Measurements from ENCODE around the gene H1-8.
"Not testable (repeated sequence)": the region's sequence is repeated elsewhere in the genome, so short reads cannot be mapped to it uniquely, and the experiment has no call there.

DNA sequence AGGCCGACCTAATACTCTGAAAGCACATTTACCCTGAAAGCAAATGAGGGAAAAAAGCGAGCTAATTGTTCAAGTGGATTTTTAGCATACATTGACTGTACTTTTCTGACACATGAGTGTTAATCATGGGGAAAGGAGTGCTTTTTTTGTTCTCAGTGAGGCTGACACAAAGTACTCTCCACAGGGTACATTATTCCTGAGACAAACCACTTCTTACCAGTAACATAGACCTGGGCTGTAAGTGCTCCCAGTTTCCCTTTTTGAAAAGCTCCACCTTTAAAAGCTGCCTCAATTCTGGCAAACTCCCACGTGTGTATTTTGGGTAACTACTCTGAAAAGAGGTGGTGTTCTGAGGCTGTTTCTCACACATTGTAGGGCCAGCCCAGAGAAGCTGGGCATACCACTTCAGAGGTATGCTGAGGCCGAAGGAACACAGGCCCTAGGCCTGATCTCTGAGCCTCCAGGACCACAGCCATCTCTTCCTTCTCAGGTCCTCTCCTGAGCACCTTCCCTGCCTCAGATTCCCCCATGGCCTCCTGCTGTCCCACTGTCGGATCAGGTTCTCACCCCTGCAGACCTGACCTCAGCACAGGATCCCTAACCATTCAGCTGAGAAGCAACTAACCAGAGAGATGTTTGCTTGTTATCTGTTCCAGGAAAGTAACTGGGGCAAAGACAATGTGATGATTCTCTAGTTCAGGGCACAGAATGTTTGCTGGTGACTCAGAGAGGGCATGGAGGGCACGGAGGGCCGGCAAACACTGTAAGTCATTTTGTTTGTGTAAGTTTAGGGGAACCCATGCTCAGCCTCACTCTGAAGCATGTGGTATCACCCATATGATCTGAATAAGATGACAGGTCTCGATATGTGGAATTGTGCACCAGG is 44.1 kb upstream of the H1-8 start:
- TF ChIP-seq EP300, POLR2A, POLR2AphosphoS5 (IDR thresholded peaks at IDR 0.05): not testable (repeated sequence)
- TF ChIP-seq, protein P1, sequence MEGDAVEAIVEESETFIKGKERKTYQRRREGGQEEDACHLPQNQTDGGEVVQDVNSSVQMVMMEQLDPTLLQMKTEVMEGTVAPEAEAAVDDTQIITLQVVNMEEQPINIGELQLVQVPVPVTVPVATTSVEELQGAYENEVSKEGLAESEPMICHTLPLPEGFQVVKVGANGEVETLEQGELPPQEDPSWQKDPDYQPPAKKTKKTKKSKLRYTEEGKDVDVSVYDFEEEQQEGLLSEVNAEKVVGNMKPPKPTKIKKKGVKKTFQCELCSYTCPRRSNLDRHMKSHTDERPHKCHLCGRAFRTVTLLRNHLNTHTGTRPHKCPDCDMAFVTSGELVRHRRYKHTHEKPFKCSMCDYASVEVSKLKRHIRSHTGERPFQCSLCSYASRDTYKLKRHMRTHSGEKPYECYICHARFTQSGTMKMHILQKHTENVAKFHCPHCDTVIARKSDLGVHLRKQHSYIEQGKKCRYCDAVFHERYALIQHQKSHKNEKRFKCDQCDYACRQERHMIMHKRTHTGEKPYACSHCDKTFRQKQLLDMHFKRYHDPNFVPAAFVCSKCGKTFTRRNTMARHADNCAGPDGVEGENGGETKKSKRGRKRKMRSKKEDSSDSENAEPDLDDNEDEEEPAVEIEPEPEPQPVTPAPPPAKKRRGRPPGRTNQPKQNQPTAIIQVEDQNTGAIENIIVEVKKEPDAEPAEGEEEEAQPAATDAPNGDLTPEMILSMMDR (IDR thresholded peaks at IDR 0.05): not testable (repeated sequence)
